T-helper 17 cell (primary cell): ENCODE results near the gene SPTB. TPM values are rescaled to one million over a fixed set of nuclear protein-coding genes. Genes with fewer than 3 reads are reported as not detected.

ENCODE experiments used
- ATAC-seq: fragments of 150-1000 bp; cut with Tn5 transposase; 2 replicates; pipeline ENCODE4 v1.10.0; 2021; ENCODE audit warnings: mild to moderate bottlenecking, moderate library complexity
- DNase-seq, 3 donors: peaks; one replicate each; pipeline versions ENCODE4 v3.0.0 to v3.0.0-alpha.2; 2020 to 2021
- H3K9me3 ChIP-seq: one replicate; pipeline ENCODE4 v1.7.0; 2013; ENCODE audit warnings: low read length, mild to moderate bottlenecking; ENCODE audit not compliant: control insufficient read depth, poor library complexity, severe bottlenecking
- H3K27ac Mint-ChIP-seq: one replicate; pipeline ENCODE4 v1.8.0; 2022; ENCODE audit warnings: mild to moderate bottlenecking, moderate library complexity, mixed read lengths
- H3K27me3 Mint-ChIP-seq: one replicate; pipeline ENCODE4 v1.8.0; 2022; ENCODE audit warnings: mixed read lengths
- H3K36me3 Mint-ChIP-seq: one replicate; pipeline ENCODE4 v1.8.0; 2022; ENCODE audit warnings: low read depth, mixed read lengths
- H3K4me1 Mint-ChIP-seq: one replicate; pipeline ENCODE4 v1.8.0; 2022; ENCODE audit warnings: mild to moderate bottlenecking, mixed read lengths
- H3K4me3 Mint-ChIP-seq: one replicate; pipeline ENCODE4 v1.8.0; 2022; ENCODE audit warnings: mild to moderate bottlenecking, moderate library complexity, mixed read lengths
- total RNA-seq, 4 donors: library from RNA in 2 of 4; stranded (reverse) in 2 of 4; gene quantifications; one replicate each; pipeline ENCODE4 v1.2.3 and lab custom pipeline; 2022 to 2026

SPTB gene
- 1 to 10 TPM in 1 of 2 donors, under 1 TPM in 1; 0.40 to 8.4 TPM for total RNA-seq
- total RNA-seq (lab: John Stamatoyannopoulos, UW), result 0.58 to 0.83 reads per million in 2 donors

- peak within 1 kb of the TSS; percentile 91 for H3K4me3 Mint-ChIP-seq
- H3K36me3 Mint-ChIP-seq, result peaks cover 5% of the 10 kb centered on the region
- ATAC-seq (peak; percentile 78), DNase-seq (peak; percentile 22 to 51 (median 44))
- peaks cover 70% of the 10 kb centered on the region for H3K27me3 Mint-ChIP-seq
- H3K9me3 ChIP-seq, result no peaks in the 10 kb centered on the region
- peaks cover 12% of the 10 kb centered on the region for H3K4me1 Mint-ChIP-seq
- peak within 1 kb of the TSS; percentile 49 for H3K27ac Mint-ChIP-seq
These were observed at the start of gene SPTB for GRCh38 chr14:64879635-64880220. Gene SPTB, minus strand, starts transcription at chr14:64879907. Its CDS starts 56,813 bp downstream, at chr14:64823094.

GRCh38 chr14:64929014-64929359 is 49.3 kb upstream of the SPTB start:
- Mint-ChIP-seq H3K4me3 (no peak overlapping the region), H3K27ac (no peak overlapping the region), H3K4me1 (peaks cover 16% of the 10 kb centered on the region), H3K27me3 (no peaks in the 10 kb centered on the region), H3K36me3 (no peaks in the 10 kb centered on the region)
- DNase-seq (no peak), ATAC-seq (peak; percentile 58)
- no peaks in the 10 kb centered on the region for H3K9me3 ChIP-seq

GRCh38 chr14:64928239-64929013 is 48.7 kb upstream of the SPTB start:
- Mint-ChIP-seq H3K27ac (no peak overlapping the region), H3K27me3 (no peaks in the 10 kb centered on the region), H3K4me1 (peaks cover 21% of the 10 kb centered on the region), H3K4me3 (no peak overlapping the region), H3K36me3 (no peaks in the 10 kb centered on the region)
- H3K9me3 ChIP-seq, result no peaks in the 10 kb centered on the region
- ATAC-seq (peak; percentile 87), DNase-seq (no peak)

- DNase-seq (no peak), ATAC-seq (no peak)
- Mint-ChIP-seq H3K27me3 (no peaks in the 10 kb centered on the region), H3K27ac (no peak overlapping the region), H3K4me1 (peaks cover 24% of the 10 kb centered on the region), H3K4me3 (no peak overlapping the region), H3K36me3 (no peaks in the 10 kb centered on the region)
- H3K9me3 ChIP-seq, result no peaks in the 10 kb centered on the region
These were observed 47.3 kb upstream of the SPTB start for GRCh38 chr14:64927031-64927430.

GRCh38 chr14:64926398-64926995 is 46.8 kb upstream of the SPTB start:
- H3K27ac Mint-ChIP-seq, result no peak overlapping the region
- DNase-seq (no peak), ATAC-seq (no peak)
- H3K4me1 Mint-ChIP-seq, result peaks cover 29% of the 10 kb centered on the region
- no peaks in the 10 kb centered on the region for H3K27me3 Mint-ChIP-seq
- H3K4me3 Mint-ChIP-seq, result no peak overlapping the region
- H3K36me3 Mint-ChIP-seq, result peaks cover 3% of the 10 kb centered on the region
- H3K9me3 ChIP-seq, result no peaks in the 10 kb centered on the region

- no peak for DNase-seq
- ATAC-seq, result no peak
- peaks cover 35% of the 10 kb centered on the region for H3K4me1 Mint-ChIP-seq
- H3K4me3 Mint-ChIP-seq, result no peak overlapping the region
- H3K36me3 Mint-ChIP-seq, result peaks cover 3% of the 10 kb centered on the region
- H3K27me3 Mint-ChIP-seq, result no peaks in the 10 kb centered on the region
- H3K27ac Mint-ChIP-seq, result peak overlapping the region; percentile 63
- H3K9me3 ChIP-seq, result no peaks in the 10 kb centered on the region
These were observed 43.3 kb upstream of the SPTB start for GRCh38 chr14:64923015-64923414.

GRCh38 chr14:64920465-64920864 is 40.8 kb upstream of the SPTB start:
- peaks cover 53% of the 10 kb centered on the region for H3K4me1 Mint-ChIP-seq

GRCh38 chr14:64919618-64920017 is 39.9 kb upstream of the SPTB start:
- Mint-ChIP-seq H3K27me3 (no peaks in the 10 kb centered on the region), H3K4me1 (peaks cover 57% of the 10 kb centered on the region), H3K27ac (peak overlapping the region; percentile 41), H3K36me3 (peaks cover 7% of the 10 kb centered on the region), H3K4me3 (no peak overlapping the region)
- no peaks in the 10 kb centered on the region for H3K9me3 ChIP-seq
- ATAC-seq (no peak), DNase-seq (no peak)

More at GRCh38 chr14:64920465-64920864, 40.8 kb upstream of the SPTB start:
- Mint-ChIP-seq H3K27me3 (no peaks in the 10 kb centered on the region), H3K27ac (peak overlapping the region; percentile 83), H3K4me3 (peak overlapping the region; percentile 10), H3K36me3 (peaks cover 7% of the 10 kb centered on the region)
- DNase-seq (no peak), ATAC-seq (no peak)
- H3K9me3 ChIP-seq, result no peaks in the 10 kb centered on the region

- H3K9me3 ChIP-seq, result no peaks in the 10 kb centered on the region
- H3K36me3 Mint-ChIP-seq, result peaks cover 7% of the 10 kb centered on the region
- H3K27me3 Mint-ChIP-seq, result no peaks in the 10 kb centered on the region
- DNase-seq (no peak), ATAC-seq (no peak)
- H3K4me1 Mint-ChIP-seq, result peaks cover 57% of the 10 kb centered on the region
- no peak overlapping the region for H3K4me3 Mint-ChIP-seq
- peak overlapping the region; percentile 98 for H3K27ac Mint-ChIP-seq
These were observed 39.5 kb upstream of the SPTB start for GRCh38 chr14:64919215-64919614.

GRCh38 chr14:64918216-64918615 is 38.5 kb upstream of the SPTB start:
- Mint-ChIP-seq H3K4me1 (peaks cover 57% of the 10 kb centered on the region), H3K4me3 (peak overlapping the region; percentile 19)
- no peaks in the 10 kb centered on the region for H3K9me3 ChIP-seq

GRCh38 chr14:64915797-64916196 is 36.1 kb upstream of the SPTB start:
- no peak for ATAC-seq
- Mint-ChIP-seq H3K4me3 (peak overlapping the region; percentile 94), H3K27ac (peak overlapping the region; percentile 98), H3K36me3 (peaks cover 4% of the 10 kb centered on the region), H3K4me1 (peaks cover 49% of the 10 kb centered on the region), H3K27me3 (no peaks in the 10 kb centered on the region)
- H3K9me3 ChIP-seq, result no peaks in the 10 kb centered on the region
- DNase-seq, result no peak

More at GRCh38 chr14:64918216-64918615, 38.5 kb upstream of the SPTB start:
- H3K36me3 Mint-ChIP-seq, result peaks cover 7% of the 10 kb centered on the region
- ATAC-seq, result no peak
- peak overlapping the region; percentile 98 for H3K27ac Mint-ChIP-seq
- no peak for DNase-seq
- H3K27me3 Mint-ChIP-seq, result no peaks in the 10 kb centered on the region

- ATAC-seq, result no peak
- Mint-ChIP-seq H3K27ac (peak overlapping the region; percentile 98), H3K4me1 (peaks cover 43% of the 10 kb centered on the region), H3K27me3 (no peaks in the 10 kb centered on the region), H3K36me3 (peaks cover 4% of the 10 kb centered on the region), H3K4me3 (peak overlapping the region; percentile 94)
- no peaks in the 10 kb centered on the region for H3K9me3 ChIP-seq
- no peak for DNase-seq
These were observed 35.3 kb upstream of the SPTB start for GRCh38 chr14:64915029-64915424.

- peaks cover 40% of the 10 kb centered on the region for H3K4me1 Mint-ChIP-seq
- H3K27ac Mint-ChIP-seq, result peak within 1 kb of the TSS; percentile 98
- ATAC-seq (peak; percentile 96), DNase-seq (peak; percentile 89 to 95 (median 94))
- peaks cover 4% of the 10 kb centered on the region for H3K36me3 Mint-ChIP-seq
- no peaks in the 10 kb centered on the region for H3K27me3 Mint-ChIP-seq
- peak within 1 kb of the TSS; percentile 94 for H3K4me3 Mint-ChIP-seq
- H3K9me3 ChIP-seq, result no peaks in the 10 kb centered on the region
These were observed 34.7 kb upstream of the SPTB start, which contains the start of gene CHURC1 for GRCh38 chr14:64914237-64915028. Gene CHURC1, plus strand, starts transcription at chr14:64914455. Its CDS starts 41 bp downstream, at chr14:64914496.
